Placental pericyte (primary cell): ENCODE measurements around the gene OR9Q2. TPM values are rescaled to one million over a fixed set of nuclear protein-coding genes. Genes with fewer than 3 reads are reported as not detected.

Experiments
- total RNA-seq: library from RNA; depleted of rRNA; stranded (reverse); fragments of >200 nt; gene quantifications from 2 replicates; pipeline ENCODE4 v1.2.3, GENCODE V29; 2012

OR9Q2 gene, protein sequence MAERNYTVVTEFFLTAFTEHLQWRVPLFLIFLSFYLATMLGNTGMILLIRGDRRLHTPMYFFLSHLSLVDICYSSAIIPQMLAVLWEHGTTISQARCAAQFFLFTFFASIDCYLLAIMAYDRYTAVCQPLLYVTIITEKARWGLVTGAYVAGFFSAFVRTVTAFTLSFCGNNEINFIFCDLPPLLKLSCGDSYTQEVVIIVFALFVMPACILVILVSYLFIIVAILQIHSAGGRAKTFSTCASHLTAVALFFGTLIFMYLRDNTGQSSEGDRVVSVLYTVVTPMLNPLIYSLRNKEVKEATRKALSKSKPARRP
- not detected in 2 replicates for total RNA-seq

DNA sequence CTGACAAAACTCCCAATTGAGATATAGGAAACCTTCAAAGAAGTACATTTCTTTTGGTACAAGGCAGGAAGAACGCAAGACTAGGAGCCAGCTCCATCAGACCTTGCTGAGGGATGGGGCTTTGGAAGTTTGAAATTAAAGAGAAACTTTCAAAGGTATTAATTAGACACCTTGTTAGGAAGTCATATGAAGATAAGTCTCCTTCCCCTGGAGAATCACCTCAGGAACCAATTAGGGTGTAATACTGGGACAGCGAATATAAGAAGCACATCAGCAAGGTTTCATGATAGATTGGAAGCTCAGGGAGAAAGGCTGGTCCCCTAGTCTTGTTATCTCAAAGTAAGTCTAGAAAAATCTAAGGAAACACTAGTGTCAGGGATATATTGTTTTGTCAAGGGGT, at the start of gene OR9Q2:
TSS of gene OR9Q2 (plus strand) at position 301 of the 400 bp plus-strand sequence. CDS start 1,421 bp downstream, outside the sequence.

DNA sequence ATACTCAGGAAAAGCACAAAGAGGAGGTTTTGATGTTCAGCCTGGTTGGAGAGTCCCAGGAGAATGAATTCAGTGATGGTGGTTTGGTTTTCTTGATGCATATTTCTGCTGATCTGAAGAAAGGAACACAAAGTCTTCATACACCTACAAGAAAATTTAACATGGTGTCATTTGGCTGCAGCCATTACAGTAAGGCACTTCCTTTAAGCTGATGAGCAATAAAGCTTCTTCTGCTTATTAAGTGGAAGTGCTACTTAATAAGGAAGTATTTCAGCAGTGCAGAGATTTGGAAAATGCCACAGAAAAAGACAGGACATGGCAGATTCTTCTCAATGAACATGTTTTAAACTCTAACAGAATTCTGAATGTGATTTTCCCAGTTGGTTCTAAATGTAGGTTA, 15.2 kb downstream of the OR9Q2 start, which contains the start of gene OR1S2:
TSS of gene OR1S2 (minus strand) at position 101 of the 400 bp plus-strand sequence. CDS start at position 101, 0 bp downstream.

DNA sequence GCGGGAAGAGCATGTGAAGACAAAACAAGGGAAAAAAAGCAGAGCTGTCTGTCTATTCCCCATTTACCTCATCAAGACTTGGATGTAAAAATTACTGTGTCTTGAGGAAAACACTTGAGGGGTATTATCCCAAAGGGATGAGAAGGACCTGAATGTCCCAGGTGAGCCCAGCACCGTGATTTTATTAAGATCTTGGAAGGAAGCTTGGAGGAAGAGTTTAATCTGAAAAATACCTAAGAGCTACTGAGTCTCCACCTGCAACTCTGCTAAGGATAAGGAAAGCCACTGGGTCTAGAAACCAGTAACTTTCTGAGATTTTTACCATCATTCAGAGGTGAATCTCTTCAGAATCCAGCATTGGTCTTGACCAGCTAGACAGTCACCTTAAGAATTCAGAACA, 23.6 kb downstream of the OR9Q2 start, which contains the start of gene OR1S1:
TSS of gene OR1S1 (plus strand) at position 301 of the 400 bp plus-strand sequence.

Other genes starting within 250 kb of the OR9Q2 start
- gene OR9Q1, start 165.2 kb upstream of the OR9Q2 start, total RNA-seq, result not detected in 2 replicates
- not detected in 2 replicates for gene OR6Q1, start 158.1 kb upstream of the OR9Q2 start, total RNA-seq
- gene OR9I1, start 63.5 kb upstream of the OR9Q2 start, total RNA-seq, result not detected in 2 replicates
- gene OR1S2, start 15.1 kb downstream of the OR9Q2 start, total RNA-seq, result not detected in 2 replicates
- not detected in 2 replicates for gene OR1S1, start 23.6 kb downstream of the OR9Q2 start, total RNA-seq
- gene OR10Q1, start 39.8 kb downstream of the OR9Q2 start, total RNA-seq, result not detected in 2 replicates
- not detected in 2 replicates for gene OR10W1, start 79.2 kb downstream of the OR9Q2 start, total RNA-seq
- not detected in 2 replicates for gene OR5B17, start 170.0 kb downstream of the OR9Q2 start, total RNA-seq
- not detected in 2 replicates for gene OR5B3, start 217.8 kb downstream of the OR9Q2 start, total RNA-seq
- not detected in 2 replicates for gene OR5B2, start 239.1 kb downstream of the OR9Q2 start, total RNA-seq